Nephron (organoid): ENCODE results near the gene STAP1.

Source experiments
- H3K27ac Mint-ChIP-seq, 3 experiments: 2 replicates each; pipeline ENCODE4 v1.8.0; 2020; ENCODE audit warnings: mixed read lengths in 3 of 3, mild to moderate bottlenecking in 2 of 3, moderate library complexity in 1 of 3
- H3K27me3 Mint-ChIP-seq: 2 replicates; pipeline ENCODE4 v1.8.0; 2021; ENCODE audit warnings: low read depth, mild to moderate bottlenecking, moderate library complexity, mixed read lengths
- H3K36me3 Mint-ChIP-seq: 2 replicates; pipeline ENCODE4 v1.8.0; 2020; ENCODE audit warnings: low read depth, mixed read lengths
- H3K4me1 Mint-ChIP-seq: 2 replicates; pipeline ENCODE4 v1.8.0; 2020; ENCODE audit warnings: mixed read lengths
- H3K4me3 Mint-ChIP-seq, 3 experiments: 2 replicates each; pipeline ENCODE4 v1.8.0; 2020; ENCODE audit warnings: mild to moderate bottlenecking in 3 of 3, mixed read lengths in 3 of 3, moderate library complexity in 2 of 3
- H3K9me3 Mint-ChIP-seq: 2 replicates; pipeline ENCODE4 v1.8.0; 2020; ENCODE audit warnings: mixed read lengths
- TF ChIP-seq, protein P1 (sequence below), 3 experiments: fragments of 200-600 bp; sonication (generic); IDR thresholded peaks; one replicate each; pipeline ENCODE4 v1.5.0; 2021; ENCODE audit warnings: antibody characterized with exemption in 3 of 3; ENCODE audit not compliant: unreplicated experiment in 3 of 3

The STAP1 gene

DNA sequence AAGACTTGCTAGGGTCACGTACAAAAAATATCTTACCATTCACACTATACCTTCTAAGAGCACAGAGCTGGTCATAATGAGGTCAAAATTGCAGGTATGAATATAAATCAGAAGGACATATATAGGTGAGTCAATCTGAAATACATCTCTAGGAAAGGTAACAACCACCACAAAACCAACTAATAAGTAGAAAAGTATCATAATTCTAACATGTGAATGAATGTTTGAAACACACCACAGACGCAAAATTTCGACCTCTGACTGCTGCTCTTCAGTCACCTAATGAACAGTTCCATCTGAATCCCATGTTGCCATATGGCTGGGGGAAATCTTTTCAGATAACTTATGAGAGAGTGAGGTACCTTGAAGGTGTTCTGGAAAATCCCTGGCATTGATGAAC, 22.1 kb downstream of the STAP1 start:
- H3K36me3 Mint-ChIP-seq = no peaks in the 10 kb centered on the region
- no peak overlapping the region for H3K4me3 Mint-ChIP-seq
- no peaks in the 10 kb centered on the region for H3K9me3 Mint-ChIP-seq
- H3K27me3 Mint-ChIP-seq = no peaks in the 10 kb centered on the region
- no peak overlapping the region for H3K27ac Mint-ChIP-seq
- TF ChIP-seq, protein P1, sequence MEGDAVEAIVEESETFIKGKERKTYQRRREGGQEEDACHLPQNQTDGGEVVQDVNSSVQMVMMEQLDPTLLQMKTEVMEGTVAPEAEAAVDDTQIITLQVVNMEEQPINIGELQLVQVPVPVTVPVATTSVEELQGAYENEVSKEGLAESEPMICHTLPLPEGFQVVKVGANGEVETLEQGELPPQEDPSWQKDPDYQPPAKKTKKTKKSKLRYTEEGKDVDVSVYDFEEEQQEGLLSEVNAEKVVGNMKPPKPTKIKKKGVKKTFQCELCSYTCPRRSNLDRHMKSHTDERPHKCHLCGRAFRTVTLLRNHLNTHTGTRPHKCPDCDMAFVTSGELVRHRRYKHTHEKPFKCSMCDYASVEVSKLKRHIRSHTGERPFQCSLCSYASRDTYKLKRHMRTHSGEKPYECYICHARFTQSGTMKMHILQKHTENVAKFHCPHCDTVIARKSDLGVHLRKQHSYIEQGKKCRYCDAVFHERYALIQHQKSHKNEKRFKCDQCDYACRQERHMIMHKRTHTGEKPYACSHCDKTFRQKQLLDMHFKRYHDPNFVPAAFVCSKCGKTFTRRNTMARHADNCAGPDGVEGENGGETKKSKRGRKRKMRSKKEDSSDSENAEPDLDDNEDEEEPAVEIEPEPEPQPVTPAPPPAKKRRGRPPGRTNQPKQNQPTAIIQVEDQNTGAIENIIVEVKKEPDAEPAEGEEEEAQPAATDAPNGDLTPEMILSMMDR (IDR thresholded peaks at IDR 0.05; ENCODE audit: unreplicated experiment in 3 of 3) = no peak
- peaks cover 5% of the 10 kb centered on the region for H3K4me1 Mint-ChIP-seq

DNA sequence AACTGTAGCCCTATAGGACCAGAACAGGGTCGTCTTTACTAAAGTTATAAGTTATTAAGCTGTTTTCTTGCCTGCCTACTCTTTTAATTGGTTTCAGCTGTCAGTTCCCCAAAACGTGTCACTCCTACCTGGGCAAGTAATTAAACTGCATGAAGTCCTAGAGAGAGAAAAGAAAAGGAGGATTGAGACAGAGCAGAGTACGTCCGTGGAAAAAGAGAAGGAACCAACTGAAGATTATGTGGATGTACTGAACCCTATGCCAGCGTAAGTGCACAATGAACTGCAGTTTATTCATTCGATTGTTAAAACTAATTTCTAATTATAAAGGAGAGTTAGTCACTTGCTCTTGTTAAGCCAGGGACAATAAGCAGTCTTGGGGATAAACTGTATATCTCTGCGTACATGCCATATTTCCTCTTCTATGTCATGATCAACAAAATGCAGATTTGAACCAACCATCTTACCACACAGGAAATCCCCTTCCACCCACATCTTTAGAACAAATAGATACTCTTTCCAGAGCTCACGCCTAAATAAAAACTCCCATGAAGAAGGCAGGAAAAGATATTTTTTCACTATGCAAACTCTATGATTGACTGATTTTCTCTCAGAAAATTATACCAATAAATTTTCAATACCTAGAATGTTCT, 22.8 kb downstream of the STAP1 start:
- H3K4me3 Mint-ChIP-seq = no peak overlapping the region
- no peaks in the 10 kb centered on the region for H3K9me3 Mint-ChIP-seq
- no peaks in the 10 kb centered on the region for H3K36me3 Mint-ChIP-seq
- no peaks in the 10 kb centered on the region for H3K4me1 Mint-ChIP-seq
- TF ChIP-seq, protein P1 (IDR thresholded peaks at IDR 0.05; ENCODE audit: unreplicated experiment in 3 of 3) = no peak
- no peak overlapping the region for H3K27ac Mint-ChIP-seq
- no peaks in the 10 kb centered on the region for H3K27me3 Mint-ChIP-seq

DNA sequence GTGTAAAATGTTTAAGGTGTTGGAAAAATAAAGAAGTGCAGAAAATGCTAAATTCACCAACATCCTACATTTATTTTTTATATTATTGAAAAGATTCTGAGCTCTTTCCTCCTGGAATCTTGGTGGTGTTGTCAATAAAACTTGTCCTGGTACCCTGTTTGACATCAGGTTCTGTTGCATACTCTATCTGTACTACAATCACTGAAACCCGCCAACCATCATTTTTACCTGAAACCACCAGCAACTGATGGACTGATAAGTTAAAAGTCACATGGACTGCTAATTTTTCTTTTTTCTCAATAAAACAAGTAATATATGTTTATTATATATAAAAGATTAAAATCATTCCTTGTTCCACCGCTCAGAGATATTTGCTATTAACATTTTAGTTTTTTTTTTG, 23.4 kb downstream of the STAP1 start:
- no peaks in the 10 kb centered on the region for H3K36me3 Mint-ChIP-seq
- no peaks in the 10 kb centered on the region for H3K4me1 Mint-ChIP-seq
- H3K27me3 Mint-ChIP-seq = no peaks in the 10 kb centered on the region
- TF ChIP-seq, protein P1 (IDR thresholded peaks at IDR 0.05; ENCODE audit: unreplicated experiment in 3 of 3) = no peak
- H3K4me3 Mint-ChIP-seq = no peak overlapping the region
- H3K27ac Mint-ChIP-seq = no peak overlapping the region
- no peaks in the 10 kb centered on the region for H3K9me3 Mint-ChIP-seq

DNA sequence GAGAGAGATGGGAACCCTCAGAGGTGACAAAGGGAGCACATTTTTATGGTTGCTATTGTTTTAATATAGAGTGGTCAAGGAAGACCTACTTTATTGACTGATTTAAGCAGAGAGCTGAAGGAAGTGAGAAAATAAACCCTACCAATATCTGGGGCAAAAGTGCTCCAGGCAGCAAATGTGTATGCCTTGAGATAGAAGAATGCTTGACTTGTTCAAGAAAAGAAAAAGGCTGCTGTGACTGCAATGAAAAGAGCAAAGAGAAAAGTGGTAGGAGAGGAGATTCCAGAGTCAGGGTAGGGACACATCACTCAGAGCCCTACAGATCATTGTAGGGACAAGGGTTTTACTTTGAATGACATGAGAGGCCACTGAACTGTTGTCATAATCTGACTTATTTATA, 26.0 kb downstream of the STAP1 start:
- Mint-ChIP-seq H3K9me3 (no peaks in the 10 kb centered on the region), H3K4me1 (no peaks in the 10 kb centered on the region), H3K27ac (no peak overlapping the region), H3K36me3 (no peaks in the 10 kb centered on the region), H3K27me3 (peaks cover 5% of the 10 kb centered on the region), H3K4me3 (no peak overlapping the region)
- TF ChIP-seq, protein P1 (IDR thresholded peaks at IDR 0.05; ENCODE audit: unreplicated experiment in 3 of 3) = no peak

DNA sequence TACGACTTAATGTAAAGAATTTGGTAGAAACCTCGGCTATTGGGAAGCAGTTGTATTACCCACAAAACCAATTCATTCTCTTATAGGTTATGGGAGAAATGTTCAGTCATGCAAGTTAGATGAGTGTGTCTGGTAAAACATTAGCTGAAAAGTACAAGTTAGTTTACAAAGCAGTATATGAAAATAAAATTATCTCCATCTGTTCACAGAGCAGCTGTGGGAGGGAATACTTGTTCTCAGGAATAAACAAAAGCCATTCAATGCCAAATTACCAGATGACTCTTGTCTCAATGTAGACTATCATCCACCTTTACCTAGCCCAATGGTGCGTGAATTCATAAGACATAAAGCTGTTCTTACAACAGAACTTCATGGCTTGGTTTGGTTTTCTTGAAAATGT, 28.6 kb downstream of the STAP1 start:
- TF ChIP-seq, protein P1 (IDR thresholded peaks at IDR 0.05; ENCODE audit: unreplicated experiment in 3 of 3) = no peak
- Mint-ChIP-seq H3K27me3 (peaks cover 5% of the 10 kb centered on the region), H3K36me3 (no peaks in the 10 kb centered on the region), H3K4me3 (no peak overlapping the region), H3K4me1 (no peaks in the 10 kb centered on the region), H3K9me3 (no peaks in the 10 kb centered on the region), H3K27ac (no peak overlapping the region)

DNA sequence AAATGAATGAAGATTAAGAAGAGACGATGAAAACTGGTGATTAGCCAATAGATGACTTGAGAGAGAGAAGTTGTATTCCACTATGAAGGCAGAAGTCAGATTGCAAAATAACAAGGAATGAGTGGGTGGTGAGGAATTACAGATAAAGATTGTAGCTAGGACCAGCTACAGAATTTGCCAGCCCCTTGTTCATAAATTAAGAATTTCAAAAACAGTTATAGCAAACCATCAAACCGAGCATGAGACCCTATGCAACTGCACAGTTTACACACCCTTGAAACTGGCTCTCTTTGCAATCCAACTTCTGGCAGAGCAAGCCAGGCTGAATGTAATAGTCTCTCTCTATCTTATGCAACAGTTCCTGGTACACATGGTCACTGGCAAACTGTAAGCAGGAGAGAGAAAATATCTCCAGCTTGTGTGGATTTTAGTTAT, 35.2 kb downstream of the STAP1 start:
- TF ChIP-seq, protein P1 (IDR thresholded peaks at IDR 0.05; ENCODE audit: unreplicated experiment in 3 of 3) = no peak
- H3K9me3 Mint-ChIP-seq = peaks cover 4% of the 10 kb centered on the region
- no peaks in the 10 kb centered on the region for H3K27me3 Mint-ChIP-seq
- no peaks in the 10 kb centered on the region for H3K36me3 Mint-ChIP-seq
- no peak overlapping the region for H3K27ac Mint-ChIP-seq
- no peaks in the 10 kb centered on the region for H3K4me1 Mint-ChIP-seq
- no peak overlapping the region for H3K4me3 Mint-ChIP-seq
